B cell (primary cell): ENCODE data around the gene ILK. TPM values are rescaled to one million over a fixed set of nuclear protein-coding genes. Genes with fewer than 3 reads are reported as not detected.

Source experiments
- ATAC-seq: fragments of 200-7000 bp; cut with Tn5 transposase; one replicate; pipeline ENCODE4 v1.10.0; 2021; ENCODE audit warnings: low read depth, mild to moderate bottlenecking, moderate number of reproducible peaks, moderate library complexity
- CTCF ChIA-PET: fragments of 350-600 bp; sonication (Branson Sonifier 250); formaldehyde crosslinking; loops from one replicate; lab custom pipeline; 2021; ENCODE audit warnings: antibody characterized with exemption, inconsistent platforms; lab: Charles Lee
- POLR2A ChIA-PET: fragments of 350-600 bp; sonication (Branson Sonifier 250); formaldehyde crosslinking; loops from one replicate; lab custom pipeline; 2021; ENCODE audit warnings: antibody characterized with exemption; lab: Charles Lee
- DNase-seq: peaks from one replicate; pipeline ENCODE4 v3.0.0; 2013
- H2AFZ ChIP-seq: 2 replicates; pipeline ENCODE4 v1.6.1; 2012; ENCODE audit warnings: mild to moderate bottlenecking, low read depth, low read length; ENCODE audit not compliant: insufficient read depth, poor library complexity, severe bottlenecking
- H3K27ac ChIP-seq, 2 donors: 1 replicate in 1 of 2; 2 replicates in 1 of 2; pipeline ENCODE4 v1.5.1; 2012 to 2013; ENCODE audit warnings: low read length in 2 of 2, mild to moderate bottlenecking in 2 of 2, moderate library complexity in 1 of 2
- H3K27me3 ChIP-seq, 4 experiments: fragments of 200-600 bp in 1 of 4; sonication (generic) in 1 of 4; replicated peaks in 1 of 4; 1 replicate in 2 of 4; 2 replicates in 2 of 4; pipeline versions ENCODE4 v1.6.1 to v1.7.0; 2013 to 2016; ENCODE audit warnings: low read length in 3 of 4, mild to moderate bottlenecking in 2 of 4, mixed read lengths in 1 of 4, moderate library complexity in 1 of 4; ENCODE audit not compliant: insufficient read depth in 4 of 4, control insufficient read depth in 3 of 4; ENCODE audit errors: control extremely low read depth in 1 of 4
- H3K36me3 ChIP-seq, 2 experiments: replicated peaks in 1 of 2; 1 replicate in 1 of 2; 2 replicates in 1 of 2; pipeline versions ENCODE4 v1.6.1 to v1.7.1; 2013; ENCODE audit warnings: low read length in 1 of 2; ENCODE audit not compliant: insufficient read depth in 2 of 2, control insufficient read depth in 1 of 2; ENCODE audit errors: control extremely low read depth in 1 of 2, extremely low read depth in 1 of 2
- H3K4me1 ChIP-seq, 2 donors: fragments of 200-600 bp in 1 of 2; sonication (generic) in 1 of 2; 1 replicate in 1 of 2; 2 replicates in 1 of 2; pipeline versions ENCODE4 v1.5.1 to v1.6.1; 2013 to 2017; ENCODE audit warnings: low read length in 2 of 2; ENCODE audit not compliant: control insufficient read depth in 2 of 2, insufficient read depth in 2 of 2
- H3K4me2 ChIP-seq: replicated peaks from 2 replicates; pipeline ENCODE3; 2012; ENCODE audit warnings: mild to moderate bottlenecking, low read depth, low read length; ENCODE audit not compliant: poor library complexity, severe bottlenecking
- H3K4me3 ChIP-seq, 5 experiments: fragments of 200-600 bp in 1 of 5; sonication (generic) in 1 of 5; 1 replicate in 3 of 5; 2 replicates in 2 of 5; pipeline versions ENCODE4 v1.5.1 to v1.7.0; 2011 to 2016; ENCODE audit warnings: low read length in 4 of 5, mild to moderate bottlenecking in 4 of 5, low read depth in 2 of 5, control low read depth in 1 of 5, moderate library complexity in 1 of 5; ENCODE audit not compliant: insufficient read depth in 1 of 5; ENCODE audit errors: control extremely low read depth in 1 of 5, extremely low read depth in 1 of 5
- H3K79me2 ChIP-seq: fragments of 200-600 bp; sonication (generic); one replicate; pipeline ENCODE4 v1.6.0; 2016; ENCODE audit warnings: low read length; ENCODE audit not compliant: control insufficient read depth, insufficient read depth
- H3K9ac ChIP-seq: fragments of 200-600 bp; sonication (generic); 2 replicates; pipeline ENCODE4 v1.6.1; 2017; ENCODE audit warnings: mild to moderate bottlenecking, low read length, moderate library complexity
- H3K9me3 ChIP-seq, 3 donors: one replicate each; pipeline versions ENCODE4 v1.6.1 to v1.7.1; 2013; ENCODE audit warnings: low read length in 2 of 3; ENCODE audit not compliant: control insufficient read depth in 2 of 3, insufficient read depth in 1 of 3; ENCODE audit errors: control extremely low read depth in 1 of 3
- H4K20me1 ChIP-seq: 2 replicates; pipeline ENCODE4 v1.6.0; 2012; ENCODE audit warnings: mild to moderate bottlenecking, low read length; ENCODE audit not compliant: insufficient read depth, control insufficient read depth, poor library complexity, severe bottlenecking
- H3K27ac Mint-ChIP-seq: one replicate; pipeline ENCODE4 v1.8.0; 2021; ENCODE audit warnings: mixed read lengths
- H3K27me3 Mint-ChIP-seq: one replicate; pipeline ENCODE4 v1.8.0; 2021; ENCODE audit warnings: mixed read lengths
- H3K4me1 Mint-ChIP-seq: one replicate; pipeline ENCODE4 v1.8.0; 2021; ENCODE audit warnings: mixed read lengths
- H3K4me3 Mint-ChIP-seq: one replicate; pipeline ENCODE4 v1.8.0; 2021; ENCODE audit warnings: mixed read lengths
- H3K9me3 Mint-ChIP-seq: one replicate; pipeline ENCODE4 v1.8.0; 2022; ENCODE audit warnings: mixed read lengths; ENCODE audit not compliant: insufficient read depth
- EZH2 ChIP-seq: IDR thresholded peaks from 2 replicates; pipeline ENCODE4 v1.6.1; 2012; ENCODE audit warnings: borderline replicate concordance, low read depth, mild to moderate bottlenecking, moderate library complexity, low read length; ENCODE audit not compliant: insufficient read depth, poor library complexity, severe bottlenecking
- WGBS: methylation state at CpG from one replicate; pipeline ENCODE4 v1.1.5; 2013; ENCODE audit warnings: missing lambda C conversion rate; ENCODE audit not compliant: insufficient coverage; 5-methylcytosine and 5-hydroxymethylcytosine counted together
- intact Hi-C: fragments of 100-400 bp; cut with micrococcal nuclease; formaldehyde crosslinking; loops from one replicate; pipeline ENCODE4 v1.10.0; 2022
- polyA plus RNA-seq: library from polyadenylated mRNA; depleted of rRNA; stranded (reverse); fragments of >200 nt; gene quantifications from 2 replicates; pipeline ENCODE4 v1.2.3, GENCODE V29; 2012
- total RNA-seq, 2 donors: library from RNA; stranded (reverse); fragments of 120-200 nt in 1 of 2; gene quantifications; 1 replicate in 1 of 2; 2 replicates in 1 of 2; pipeline versions ENCODE4 v1.2.3 to v1.2.4, GENCODE V29; 2013 to 2022
- TF ChIP-seq, protein P1 (sequence below): fragments of 200-600 bp; IDR thresholded peaks from one replicate; pipeline ENCODE4 v1.8.0; 2022; ENCODE audit warnings: antibody characterized with exemption, mild to moderate bottlenecking

ILK gene
- total and polyA plus RNA-seq, 2 donors (not counting 1 experiment from before 2014, with no cell fraction given) = 88.5 to 131 TPM

DNA sequence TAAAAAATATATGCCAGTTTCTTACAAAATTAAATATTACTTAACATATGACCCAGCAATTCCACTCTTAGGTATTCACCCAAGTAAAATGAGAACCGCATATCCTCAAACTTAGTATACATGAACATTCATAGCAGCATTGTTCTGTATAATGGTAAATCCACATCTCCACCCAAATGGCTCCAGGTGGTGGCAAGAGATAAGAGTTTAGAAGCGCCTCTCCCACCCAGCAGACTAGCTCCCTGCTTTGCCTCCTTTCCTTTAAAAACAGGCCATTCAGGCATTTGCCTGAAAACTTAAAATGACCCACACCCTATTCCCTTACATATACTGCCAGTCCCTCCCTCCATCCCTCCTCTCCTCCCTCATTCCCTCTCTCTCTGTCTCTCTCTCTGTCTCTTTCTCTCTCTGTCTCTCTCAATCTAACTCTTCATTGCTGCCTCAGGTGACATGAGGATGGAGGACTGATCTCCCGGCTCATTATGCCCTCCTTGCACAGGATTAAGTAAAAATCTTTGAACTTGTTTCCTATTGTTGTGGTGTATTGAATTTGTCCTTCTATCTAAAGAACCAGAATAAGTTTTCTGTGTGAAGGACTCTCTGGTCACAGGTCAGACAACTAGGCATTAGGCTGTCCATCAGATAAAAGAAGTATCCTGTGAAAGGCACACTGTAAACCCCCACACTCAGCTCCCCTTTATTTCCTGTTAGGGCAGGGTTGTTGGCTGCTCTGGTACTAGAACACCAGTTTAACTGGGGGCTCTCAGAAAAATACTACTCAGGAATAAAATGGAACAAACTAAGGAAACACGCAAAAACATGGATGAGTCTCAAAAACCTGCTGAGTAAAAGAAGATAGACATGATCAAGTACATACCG, 48.5 kb upstream of the ILK start:
- Histone ChIP-seq H3K4me2 (no peak overlapping the region), H3K79me2 (no peaks in the 10 kb centered on the region), H3K9me3 (no peaks in the 10 kb centered on the region), H3K9ac (no peak overlapping the region), H3K4me3 (no peak overlapping the region), H3K27ac (no peak overlapping the region), H3K27me3 (no peaks in the 10 kb centered on the region), H3K4me1 (no peaks in the 10 kb centered on the region), H4K20me1 (no peaks in the 10 kb centered on the region), H2AFZ (no peak overlapping the region), H3K36me3 (no peaks in the 10 kb centered on the region)
- ChIA-PET CTCF (interaction anchor here (1.3 kb wide), 1 partner anchor 24 kb away, joined by 3 read pairs; no protein-coding TSS in a partner anchor), POLR2A (no interaction called here)
- Mint-ChIP-seq H3K4me1 (no peaks in the 10 kb centered on the region), H3K27me3 (no peaks in the 10 kb centered on the region), H3K4me3 (no peak overlapping the region), H3K9me3 (no peaks in the 10 kb centered on the region), H3K27ac (no peak overlapping the region)
- TF ChIP-seq, protein P1, sequence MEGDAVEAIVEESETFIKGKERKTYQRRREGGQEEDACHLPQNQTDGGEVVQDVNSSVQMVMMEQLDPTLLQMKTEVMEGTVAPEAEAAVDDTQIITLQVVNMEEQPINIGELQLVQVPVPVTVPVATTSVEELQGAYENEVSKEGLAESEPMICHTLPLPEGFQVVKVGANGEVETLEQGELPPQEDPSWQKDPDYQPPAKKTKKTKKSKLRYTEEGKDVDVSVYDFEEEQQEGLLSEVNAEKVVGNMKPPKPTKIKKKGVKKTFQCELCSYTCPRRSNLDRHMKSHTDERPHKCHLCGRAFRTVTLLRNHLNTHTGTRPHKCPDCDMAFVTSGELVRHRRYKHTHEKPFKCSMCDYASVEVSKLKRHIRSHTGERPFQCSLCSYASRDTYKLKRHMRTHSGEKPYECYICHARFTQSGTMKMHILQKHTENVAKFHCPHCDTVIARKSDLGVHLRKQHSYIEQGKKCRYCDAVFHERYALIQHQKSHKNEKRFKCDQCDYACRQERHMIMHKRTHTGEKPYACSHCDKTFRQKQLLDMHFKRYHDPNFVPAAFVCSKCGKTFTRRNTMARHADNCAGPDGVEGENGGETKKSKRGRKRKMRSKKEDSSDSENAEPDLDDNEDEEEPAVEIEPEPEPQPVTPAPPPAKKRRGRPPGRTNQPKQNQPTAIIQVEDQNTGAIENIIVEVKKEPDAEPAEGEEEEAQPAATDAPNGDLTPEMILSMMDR = no peak
- no peak for TF ChIP-seq EZH2
- intact Hi-C loops = no loop called here
- WGBS = 83% methylated on average over 1 of the region's 5 CpGs
- DNase-seq (no peak), ATAC-seq (no peak)
